Smooth muscle cell (in vitro differentiated cells): ENCODE measurements around the gene MAZ. TPM values are rescaled to one million over a fixed set of nuclear protein-coding genes. Genes with fewer than 3 reads are reported as not detected.

Source experiments
- DNase-seq: peaks from one replicate; lab custom pipeline; 2025; ENCODE audit not compliant: unreplicated experiment; lab: John Stamatoyannopoulos, UW
- H2AFZ ChIP-seq: fragments of 200-600 bp; sonication (generic); 2 replicates; pipeline ENCODE4 v1.6.0; 2016; ENCODE audit warnings: antibody characterized with exemption, low read depth, mild to moderate bottlenecking
- H3F3A ChIP-seq: fragments of 200-600 bp; sonication (generic); 2 replicates; pipeline ENCODE4 v1.6.0; 2017; ENCODE audit warnings: antibody characterized with exemption, low read depth
- H3K27ac ChIP-seq: fragments of 200-600 bp; sonication (generic); 2 replicates; pipeline ENCODE4 v1.5.1; 2016; ENCODE audit warnings: low read depth, mild to moderate bottlenecking
- H3K27me3 ChIP-seq: fragments of 200-600 bp; sonication (generic); 2 replicates; pipeline ENCODE4 v1.6.1; 2016; ENCODE audit warnings: low read depth, mild to moderate bottlenecking
- H3K36me3 ChIP-seq: fragments of 200-600 bp; sonication (generic); 2 replicates; pipeline ENCODE4 v1.5.1; 2016; ENCODE audit warnings: low read depth
- H3K4me1 ChIP-seq: fragments of 200-600 bp; sonication (generic); 2 replicates; pipeline ENCODE4 v1.5.1; 2016; ENCODE audit warnings: low read depth
- H3K4me2 ChIP-seq: fragments of 200-600 bp; sonication (generic); 2 replicates; pipeline ENCODE4 v1.6.0; 2016; ENCODE audit warnings: mild to moderate bottlenecking
- H3K4me3 ChIP-seq: fragments of 200-600 bp; sonication (generic); 2 replicates; pipeline ENCODE4 v1.5.1; 2016; ENCODE audit warnings: mild to moderate bottlenecking
- H3K79me2 ChIP-seq: fragments of 200-600 bp; sonication (generic); 2 replicates; pipeline ENCODE4 v1.6.0; 2016; ENCODE audit warnings: low read depth, mild to moderate bottlenecking
- H3K9ac ChIP-seq: fragments of 200-600 bp; sonication (generic); 2 replicates; pipeline ENCODE4 v1.6.0; 2016; ENCODE audit warnings: low read depth
- H3K9me3 ChIP-seq: fragments of 200-600 bp; sonication (generic); replicated peaks from 2 replicates; pipeline ENCODE4 v1.5.1; 2016; ENCODE audit warnings: low read depth
- H4K20me1 ChIP-seq: fragments of 200-600 bp; sonication (generic); 2 replicates; pipeline ENCODE4 v1.6.0; 2016; ENCODE audit warnings: low read depth
- WGBS: methylation state at CpG from one replicate; pipeline ENCODE4 v1.1.7; 2016; ENCODE audit warnings: low lambda C conversion rate; 5-methylcytosine and 5-hydroxymethylcytosine counted together
- polyA plus RNA-seq: library from polyadenylated mRNA; unstranded; fragments of >200 nt; fragmentation: Nextera tagmentation; extraction: Ambion mirVana; gene quantifications from 2 replicates; pipeline ENCODE4 v1.2.1, GENCODE V29; 2016
- total RNA-seq: library from RNA; depleted of rRNA; stranded (reverse); fragments of >200 nt; gene quantifications from 2 replicates; pipeline ENCODE4 v1.2.3, GENCODE V29; 2014
- TF ChIP-seq, protein P1 (sequence below): fragments of 200-600 bp; sonication (generic); IDR thresholded peaks from 2 replicates; pipeline ENCODE4 v1.5.1; 2017; ENCODE audit warnings: borderline replicate concordance, mild to moderate bottlenecking, antibody characterized with exemption; ENCODE audit not compliant: insufficient read depth, poor library complexity, severe bottlenecking

Gene MAZ
- total and polyA plus RNA-seq, 2 experiments from 2014 or later = 77.2 to 229 TPM

DNA sequence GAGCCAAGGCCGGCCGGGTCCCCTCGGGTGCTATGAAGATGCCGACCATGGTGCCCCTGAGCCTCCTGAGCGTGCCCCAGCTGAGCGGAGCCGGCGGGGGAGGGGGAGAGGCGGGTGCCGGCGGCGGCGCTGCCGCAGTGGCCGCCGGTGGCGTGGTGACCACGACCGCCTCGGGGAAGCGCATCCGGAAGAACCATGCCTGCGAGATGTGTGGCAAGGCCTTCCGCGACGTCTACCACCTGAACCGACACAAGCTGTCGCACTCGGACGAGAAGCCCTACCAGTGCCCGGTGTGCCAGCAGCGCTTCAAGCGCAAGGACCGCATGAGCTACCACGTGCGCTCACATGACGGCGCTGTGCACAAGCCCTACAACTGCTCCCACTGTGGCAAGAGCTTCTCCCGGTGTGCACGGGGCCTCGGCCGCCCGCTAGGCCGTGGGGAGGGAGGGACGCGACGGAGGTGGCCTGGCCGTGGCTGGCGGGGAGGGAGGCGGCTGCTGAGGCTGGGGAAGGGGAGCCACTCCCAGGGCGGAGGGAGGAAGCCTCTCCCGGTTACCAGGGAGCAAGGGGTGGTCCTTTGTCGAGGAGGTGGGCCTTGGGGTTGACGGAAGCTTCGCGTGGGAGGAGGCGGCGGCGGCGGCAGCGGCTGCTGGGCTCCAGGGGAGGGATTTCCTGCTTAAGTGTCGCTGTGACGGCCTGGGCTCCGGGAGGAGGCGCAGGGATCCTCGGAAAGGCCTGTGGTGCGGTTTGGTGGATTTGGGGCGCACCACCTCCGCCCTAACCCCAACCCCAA is 1.3 kb downstream of the MAZ start:
- TF ChIP-seq, protein P1, sequence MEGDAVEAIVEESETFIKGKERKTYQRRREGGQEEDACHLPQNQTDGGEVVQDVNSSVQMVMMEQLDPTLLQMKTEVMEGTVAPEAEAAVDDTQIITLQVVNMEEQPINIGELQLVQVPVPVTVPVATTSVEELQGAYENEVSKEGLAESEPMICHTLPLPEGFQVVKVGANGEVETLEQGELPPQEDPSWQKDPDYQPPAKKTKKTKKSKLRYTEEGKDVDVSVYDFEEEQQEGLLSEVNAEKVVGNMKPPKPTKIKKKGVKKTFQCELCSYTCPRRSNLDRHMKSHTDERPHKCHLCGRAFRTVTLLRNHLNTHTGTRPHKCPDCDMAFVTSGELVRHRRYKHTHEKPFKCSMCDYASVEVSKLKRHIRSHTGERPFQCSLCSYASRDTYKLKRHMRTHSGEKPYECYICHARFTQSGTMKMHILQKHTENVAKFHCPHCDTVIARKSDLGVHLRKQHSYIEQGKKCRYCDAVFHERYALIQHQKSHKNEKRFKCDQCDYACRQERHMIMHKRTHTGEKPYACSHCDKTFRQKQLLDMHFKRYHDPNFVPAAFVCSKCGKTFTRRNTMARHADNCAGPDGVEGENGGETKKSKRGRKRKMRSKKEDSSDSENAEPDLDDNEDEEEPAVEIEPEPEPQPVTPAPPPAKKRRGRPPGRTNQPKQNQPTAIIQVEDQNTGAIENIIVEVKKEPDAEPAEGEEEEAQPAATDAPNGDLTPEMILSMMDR = peak; percentile 45
- peak overlapping the region; percentile 63 for H3K9ac ChIP-seq
- no peak overlapping the region for H2AFZ ChIP-seq
- no peaks in the 10 kb centered on the region for H3K36me3 ChIP-seq
- H3K27me3 ChIP-seq = no peaks in the 10 kb centered on the region
- peak overlapping the region; percentile 47 for H3K4me3 ChIP-seq
- peaks cover 28% of the 10 kb centered on the region for H4K20me1 ChIP-seq
- H3K4me2 ChIP-seq = peak overlapping the region; percentile 84
- peak overlapping the region; percentile 95 for H3K27ac ChIP-seq
- peaks cover 21% of the 10 kb centered on the region for H3K79me2 ChIP-seq
- H3F3A ChIP-seq = peaks cover 35% of the 10 kb centered on the region
- peak; percentile 74 for DNase-seq
- under 1% methylated on average over 63 of the region's 69 CpGs for WGBS
- H3K9me3 ChIP-seq = no peaks in the 10 kb centered on the region
- peaks cover 34% of the 10 kb centered on the region for H3K4me1 ChIP-seq

DNA sequence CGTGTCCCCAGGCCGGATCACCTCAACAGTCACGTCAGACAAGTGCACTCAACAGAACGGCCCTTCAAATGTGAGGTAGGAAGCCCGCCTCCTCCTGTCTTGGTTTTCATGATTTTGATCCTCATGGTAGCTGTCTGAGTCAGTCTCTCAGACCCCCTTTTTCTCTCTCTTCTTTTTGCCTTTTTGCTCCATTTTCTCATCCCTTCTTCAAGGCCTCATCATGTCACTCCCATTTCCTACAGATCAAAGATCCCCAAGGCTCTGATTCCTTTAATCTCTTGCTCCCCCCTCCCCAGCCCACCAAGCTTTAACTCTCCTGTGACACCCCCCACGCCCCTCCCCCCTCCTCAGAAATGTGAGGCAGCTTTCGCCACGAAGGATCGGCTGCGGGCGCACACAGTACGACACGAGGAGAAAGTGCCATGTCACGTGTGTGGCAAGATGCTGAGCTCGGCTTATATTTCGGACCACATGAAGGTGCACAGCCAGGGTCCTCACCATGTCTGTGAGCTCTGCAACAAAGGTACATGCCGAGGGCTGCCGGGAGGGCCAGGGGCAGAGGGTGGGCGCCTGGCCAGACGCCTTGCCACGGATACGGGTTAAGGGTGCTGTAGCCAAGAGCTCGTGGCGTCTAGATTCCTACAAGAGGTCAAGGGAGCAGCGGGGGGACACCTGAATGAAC is 2.0 kb downstream of the MAZ start:
- Histone ChIP-seq H3K4me2 (peak overlapping the region; percentile 84), H2AFZ (no peak overlapping the region), H3K9ac (peak overlapping the region; percentile 63), H3K27me3 (no peaks in the 10 kb centered on the region), H4K20me1 (peaks cover 28% of the 10 kb centered on the region), H3K9me3 (no peaks in the 10 kb centered on the region), H3F3A (peaks cover 35% of the 10 kb centered on the region), H3K36me3 (no peaks in the 10 kb centered on the region), H3K4me3 (peak overlapping the region; percentile 47), H3K79me2 (peaks cover 29% of the 10 kb centered on the region), H3K4me1 (peaks cover 41% of the 10 kb centered on the region), H3K27ac (peak overlapping the region; percentile 95)
- TF ChIP-seq, protein P1 = no peak
- DNase-seq = no peak
- 49% methylated on average over 22 of the region's 25 CpGs for WGBS

DNA sequence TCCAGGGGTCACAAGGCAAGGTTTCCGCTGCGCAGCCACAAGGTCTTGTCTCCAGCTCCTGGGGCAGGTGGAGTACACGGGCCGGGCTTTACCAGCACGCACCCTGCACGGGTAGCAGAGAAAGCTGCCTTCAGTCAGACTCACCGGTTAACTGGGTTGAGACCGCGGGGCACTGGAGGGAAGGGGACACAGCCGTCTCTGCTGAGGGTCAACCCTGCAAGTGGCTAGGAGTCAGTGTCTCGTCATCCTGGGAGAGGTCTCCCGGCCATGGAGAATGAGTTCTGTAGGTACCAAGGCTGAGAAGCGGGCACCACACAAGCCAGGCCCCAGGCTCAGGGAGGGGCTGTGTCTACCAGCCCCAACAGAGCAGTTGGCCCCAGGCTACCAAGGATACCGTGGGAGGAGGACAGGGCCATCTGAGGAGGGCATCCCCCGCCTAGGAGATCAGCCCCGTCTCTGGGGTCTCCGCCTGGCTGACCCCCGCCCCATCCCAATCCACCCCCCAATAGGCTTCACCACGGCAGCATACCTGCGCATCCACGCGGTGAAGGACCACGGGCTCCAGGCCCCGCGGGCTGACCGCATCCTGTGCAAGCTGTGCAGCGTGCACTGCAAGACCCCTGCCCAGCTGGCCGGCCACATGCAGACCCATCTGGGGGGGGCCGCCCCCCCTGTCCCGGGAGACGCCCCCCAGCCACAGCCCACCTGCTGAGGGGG is 2.9 kb downstream of the MAZ start:
- H3K27me3 ChIP-seq = no peaks in the 10 kb centered on the region
- peak overlapping the region; percentile 84 for H3K4me2 ChIP-seq
- H3K4me3 ChIP-seq = no peak overlapping the region
- no peak for DNase-seq
- H2AFZ ChIP-seq = no peak overlapping the region
- H3K9ac ChIP-seq = peak overlapping the region; percentile 63
- H3K79me2 ChIP-seq = peaks cover 37% of the 10 kb centered on the region
- TF ChIP-seq, protein P1 = no peak
- H3K4me1 ChIP-seq = peaks cover 42% of the 10 kb centered on the region
- H3K9me3 ChIP-seq = no peaks in the 10 kb centered on the region
- peak overlapping the region; percentile 95 for H3K27ac ChIP-seq
- 86% methylated on average over 21 of the region's 31 CpGs for WGBS
- peaks cover 28% of the 10 kb centered on the region for H3F3A ChIP-seq
- no peaks in the 10 kb centered on the region for H3K36me3 ChIP-seq
- H4K20me1 ChIP-seq = peaks cover 28% of the 10 kb centered on the region
